GM06990 (cell line): Measurements from ENCODE around the gene DGKI.

Source experiments
- DNase-seq: peaks from one replicate; pipeline ENCODE4 v3.0.0-alpha.2; 2011; ENCODE audit not compliant: insufficient read length; ENCODE audit errors: extremely low read depth
- H3K27me3 ChIP-seq: replicated peaks from 2 replicates; pipeline ENCODE4 v1.6.0; 2011; ENCODE audit warnings: low read length; ENCODE audit not compliant: control insufficient read depth, insufficient read depth
- H3K36me3 ChIP-seq: 2 replicates; pipeline ENCODE4 v1.5.1; 2011; ENCODE audit warnings: low read length; ENCODE audit not compliant: control insufficient read depth, insufficient read depth
- H3K4me3 ChIP-seq: replicated peaks from 2 replicates; pipeline ENCODE4 v1.5.1; 2011; ENCODE audit warnings: low read depth, mild to moderate bottlenecking, control low read depth, low read length
- CTCF ChIP-seq: IDR thresholded peaks from 2 replicates; pipeline ENCODE4 v1.5.1; 2011; ENCODE audit warnings: low read length, control low read depth, mild to moderate bottlenecking, inconsistent platforms; ENCODE audit not compliant: insufficient read depth, poor library complexity, severe bottlenecking

DGKI gene

GRCh38 chr7:137417464-137417863 lies 429.3 kb downstream of the DGKI start:
- TF ChIP-seq CTCF: no peak
- Histone ChIP-seq H3K36me3 (no peaks in the 10 kb centered on the region), H3K4me3 (no peak overlapping the region), H3K27me3 (no peaks in the 10 kb centered on the region)
- DNase-seq: no peak

GRCh38 chr7:137413901-137414300 lies 432.9 kb downstream of the DGKI start:
- Histone ChIP-seq H3K27me3 (no peaks in the 10 kb centered on the region), H3K4me3 (no peak overlapping the region), H3K36me3 (no peaks in the 10 kb centered on the region)
- TF ChIP-seq CTCF: no peak
- DNase-seq: no peak

- TF ChIP-seq CTCF: no peak
- DNase-seq: no peak
- no peaks in the 10 kb centered on the region for H3K36me3 ChIP-seq
- H3K27me3 ChIP-seq: no peaks in the 10 kb centered on the region
- no peak overlapping the region for H3K4me3 ChIP-seq
These were observed 435.3 kb downstream of the DGKI start for GRCh38 chr7:137411446-137411845.

GRCh38 chr7:137408126-137408525 lies 438.6 kb downstream of the DGKI start:
- TF ChIP-seq CTCF: no peak
- no peak for DNase-seq
- Histone ChIP-seq H3K27me3 (no peaks in the 10 kb centered on the region), H3K36me3 (no peaks in the 10 kb centered on the region), H3K4me3 (no peak overlapping the region)

GRCh38 chr7:137407078-137407477 lies 439.7 kb downstream of the DGKI start:
- TF ChIP-seq CTCF: no peak
- Histone ChIP-seq H3K4me3 (no peak overlapping the region), H3K36me3 (no peaks in the 10 kb centered on the region), H3K27me3 (no peaks in the 10 kb centered on the region)
- no peak for DNase-seq

- DNase-seq: no peak
- no peaks in the 10 kb centered on the region for H3K27me3 ChIP-seq
- no peak overlapping the region for H3K4me3 ChIP-seq
- H3K36me3 ChIP-seq: no peaks in the 10 kb centered on the region
- no peak for TF ChIP-seq CTCF
These were observed 442.0 kb downstream of the DGKI start for GRCh38 chr7:137404660-137405317.
